GM12878 (cell line): ENCODE results near the gene HSP90AA1. TPM values are rescaled to one million over a fixed set of nuclear protein-coding genes. Genes with fewer than 3 reads are reported as not detected.

Experiments
- ATAC-seq: fragments of 200-7000 bp; cut with Tn5 transposase; 3 replicates; pipeline ENCODE4 v1.9.1; 2020; ENCODE audit warnings: mild to moderate bottlenecking, moderate library complexity
- BruUV-seq: library from RNA; stranded (reverse); fragments of 400-500 nt; replicated peaks from 2 replicates; lab custom pipeline; 2021; lab: Mats Ljungman, UMichigan
- CTCF ChIA-PET: fragments of 300-600 bp; sonication (Branson Sonifier 250); formaldehyde crosslinking; extraction: SDS; loops from one replicate; lab custom pipeline; 2021; ENCODE audit warnings: inconsistent platforms; lab: Yijun Ruan, JAX
- POLR2A ChIA-PET: fragments of 350-600 bp; formaldehyde crosslinking; extraction: SDS; loops from one replicate; lab custom pipeline; 2021; ENCODE audit warnings: inconsistent platforms; lab: Charles Lee
- RAD21 ChIA-PET: fragments of 300-600 bp; sonication (Branson Sonifier 250); formaldehyde crosslinking; loops from one replicate; lab custom pipeline; 2023; ENCODE audit warnings: antibody characterized with exemption; ENCODE audit not compliant: unreplicated experiment; lab: Charles Lee
- SMC1A ChIA-PET: fragments of 300-600 bp; sonication (Branson Sonifier 250); formaldehyde crosslinking; loops from one replicate; lab custom pipeline; 2023; ENCODE audit not compliant: unreplicated experiment, uncharacterized antibody; lab: Charles Lee
- DNase-seq: peaks from one replicate; pipeline ENCODE4 v3.0.0-alpha.2; 2011; ENCODE audit warnings: low read depth, low spot score
- FAIRE-seq: peaks from 3 replicates; lab custom pipeline; 2011; peaks lifted over from hg19 to GRCh38; lab: Jason Lieb, UNC
- H2AFZ ChIP-seq: 2 replicates; pipeline ENCODE4 v1.6.0; 2011; ENCODE audit warnings: low read depth, low read length, control low read depth; ENCODE audit not compliant: control insufficient read depth
- H3K27ac ChIP-seq: 2 replicates; pipeline ENCODE4 v1.5.1; 2011; ENCODE audit warnings: control low read depth; ENCODE audit not compliant: control insufficient read depth, insufficient read depth
- H3K27me3 ChIP-seq, 2 experiments: replicated peaks in 1 of 2; 2 replicates each; pipeline versions ENCODE4 v1.6.0 to v1.6.1; 2011; ENCODE audit warnings: low read length in 1 of 2; ENCODE audit not compliant: control insufficient read depth in 2 of 2, insufficient read depth in 2 of 2
- H3K36me3 ChIP-seq, 2 experiments: 2 replicates each; pipeline ENCODE4 v1.5.1; 2011; ENCODE audit warnings: low read length in 1 of 2; ENCODE audit not compliant: control insufficient read depth in 2 of 2, insufficient read depth in 2 of 2
- H3K4me1 ChIP-seq: 2 replicates; pipeline ENCODE4 v1.6.1; 2011; ENCODE audit warnings: mild to moderate bottlenecking, low read length, moderate library complexity, mixed read lengths; ENCODE audit not compliant: control insufficient read depth, insufficient read depth
- H3K4me2 ChIP-seq: 2 replicates; pipeline ENCODE4 v1.6.0; 2011; ENCODE audit warnings: control low read depth; ENCODE audit not compliant: control insufficient read depth, insufficient read depth
- H3K4me3 ChIP-seq: fragments of 200-600 bp; sonication (generic); 2 replicates; pipeline ENCODE4 v1.5.1; 2016
- H3K79me2 ChIP-seq: 2 replicates; pipeline ENCODE4 v1.6.0; 2011; ENCODE audit warnings: low read length; ENCODE audit not compliant: control insufficient read depth, insufficient read depth
- H3K9ac ChIP-seq: 2 replicates; pipeline ENCODE4 v1.8.0; 2011; ENCODE audit warnings: low read length, control low read depth, mixed read lengths; ENCODE audit not compliant: control insufficient read depth, insufficient read depth
- H3K9me3 ChIP-seq: replicated peaks from 3 replicates; pipeline ENCODE4 v1.5.1; 2011; ENCODE audit warnings: mild to moderate bottlenecking, low read length; ENCODE audit not compliant: control insufficient read depth, insufficient read depth
- H4K20me1 ChIP-seq: 2 replicates; pipeline ENCODE4 v1.6.0; 2011; ENCODE audit not compliant: control insufficient read depth, insufficient read depth
- EED ChIP-seq: sonication (generic); IDR thresholded peaks from 2 replicates; pipeline ENCODE4 v1.6.1; 2016; ENCODE audit warnings: antibody characterized with exemption, low read depth
- ETV6 ChIP-seq, 2 experiments: fragments of 450-650 bp in 1 of 2; IDR thresholded peaks in 1 of 2; conservative IDR thresholded peaks in 1 of 2; 2 replicates each; pipeline ENCODE4 v1.6.1; 2014; ENCODE audit warnings: antibody characterized with exemption in 1 of 2, borderline replicate concordance in 1 of 2, low read depth in 1 of 2, mild to moderate bottlenecking in 1 of 2, moderate library complexity in 1 of 2
- HDAC2 ChIP-seq: fragments of 200-600 bp; sonication (generic); IDR thresholded peaks from 2 replicates; pipeline ENCODE4 v1.6.1; 2017
- HDGF ChIP-seq: fragments of 450-650 bp; IDR thresholded peaks from 2 replicates; pipeline ENCODE4 v1.6.1; 2016; ENCODE audit warnings: antibody characterized with exemption
- IRF4 ChIP-seq: IDR thresholded peaks from 2 replicates; pipeline ENCODE4 v1.6.1; 2011; ENCODE audit warnings: low read depth, low read length
- KAT2A ChIP-seq: conservative IDR thresholded peaks from 2 replicates; pipeline ENCODE4 v1.6.1; 2011; ENCODE audit warnings: low read depth, low read length; ENCODE audit not compliant: control insufficient read depth
- MYC ChIP-seq: IDR thresholded peaks from 2 replicates; pipeline ENCODE4 v1.6.1; 2011; ENCODE audit warnings: mild to moderate bottlenecking, low read length, moderate library complexity, inconsistent platforms; ENCODE audit not compliant: insufficient read depth, insufficient replicate concordance, insufficient read length, severe bottlenecking
- NBN ChIP-seq: fragments of 450-650 bp; IDR thresholded peaks from 2 replicates; pipeline ENCODE4 v1.6.1; 2016
- PML ChIP-seq: IDR thresholded peaks from 2 replicates; pipeline ENCODE4 v1.6.1; 2012; ENCODE audit warnings: low read length, inconsistent platforms
- POU2F2 ChIP-seq: IDR thresholded peaks from 3 replicates; pipeline ENCODE4 v1.6.1; 2011; ENCODE audit warnings: low read depth, mild to moderate bottlenecking, low read length, borderline replicate concordance
- RUNX3 ChIP-seq: IDR thresholded peaks from 2 replicates; pipeline ENCODE4 v1.6.1; 2012; ENCODE audit warnings: low read length, inconsistent platforms
- WGBS: methylation state at CpG from one replicate; pipeline ENCODE4 v1.1.6; 2016; ENCODE audit warnings: low lambda C conversion rate; ENCODE audit not compliant: insufficient replicate concordance, insufficient coverage; ENCODE audit errors: missing lambda C conversion rate; 5-methylcytosine and 5-hydroxymethylcytosine counted together
- in situ Hi-C: fragments of 300-500 bp; cut with MboI; formaldehyde crosslinking; loops from 9 replicates; pipeline ENCODE4 v1.14.3; 2018; ENCODE audit warnings: mixed read lengths
- intact Hi-C: fragments of 100-400 bp; cut with micrococcal nuclease; formaldehyde crosslinking; loops from one replicate; pipeline ENCODE4 v1.14.2; 2022; ENCODE audit not compliant: unreplicated experiment
- polyA plus RNA-seq, 11 experiments: library from polyadenylated mRNA; depleted of rRNA in 4 of 11; unstranded in 6 of 11; stranded (reverse) in 5 of 11; fragments of >200 nt; fragmentation: Nextera tagmentation in 4 of 11; fragmentation: Illumina TruSeq in 1 of 11; extraction: Ambion mirVana in 4 of 11; extraction: Trizol in 1 of 11; gene quantifications; 1 replicate in 1 of 11; 2 replicates in 10 of 11; pipeline versions ENCODE4 v1.2.1 to v1.2.3, GENCODE V29; 2011 to 2016; ENCODE audit warnings: inconsistent platforms in 2 of 11, missing spikeins in 2 of 11, low read depth in 1 of 11
- total RNA-seq, 4 experiments: library from RNA; depleted of rRNA in 3 of 4; stranded (reverse); fragments of >200 nt in 3 of 4; fragmentation: Illumina TruSeq in 1 of 4; extraction: Trizol in 1 of 4; gene quantifications; 2 replicates each; pipeline versions ENCODE4 v1.2.1 to v1.2.3, GENCODE V29; 2013 to 2021
- TF ChIP-seq, protein P1 (sequence below): fragments of 450-650 bp; formaldehyde crosslinking; IDR thresholded peaks from 2 replicates; pipeline ENCODE4 v1.4.0; 2020; ENCODE audit warnings: mild to moderate bottlenecking, moderate library complexity
- TF ChIP-seq, protein P2 (sequence below): IDR thresholded peaks from 2 replicates; pipeline ENCODE4 v1.6.1; 2012; ENCODE audit warnings: improper control_type of control experiment, low read depth, low read length; ENCODE audit not compliant: insufficient replicate concordance

The HSP90AA1 gene
- total and polyA plus RNA-seq, 10 of the 15 experiments (the other 5 are each of a cell fraction or from before 2014, with no cell fraction given): 262 to 1,315 (median 635) TPM

DNA sequence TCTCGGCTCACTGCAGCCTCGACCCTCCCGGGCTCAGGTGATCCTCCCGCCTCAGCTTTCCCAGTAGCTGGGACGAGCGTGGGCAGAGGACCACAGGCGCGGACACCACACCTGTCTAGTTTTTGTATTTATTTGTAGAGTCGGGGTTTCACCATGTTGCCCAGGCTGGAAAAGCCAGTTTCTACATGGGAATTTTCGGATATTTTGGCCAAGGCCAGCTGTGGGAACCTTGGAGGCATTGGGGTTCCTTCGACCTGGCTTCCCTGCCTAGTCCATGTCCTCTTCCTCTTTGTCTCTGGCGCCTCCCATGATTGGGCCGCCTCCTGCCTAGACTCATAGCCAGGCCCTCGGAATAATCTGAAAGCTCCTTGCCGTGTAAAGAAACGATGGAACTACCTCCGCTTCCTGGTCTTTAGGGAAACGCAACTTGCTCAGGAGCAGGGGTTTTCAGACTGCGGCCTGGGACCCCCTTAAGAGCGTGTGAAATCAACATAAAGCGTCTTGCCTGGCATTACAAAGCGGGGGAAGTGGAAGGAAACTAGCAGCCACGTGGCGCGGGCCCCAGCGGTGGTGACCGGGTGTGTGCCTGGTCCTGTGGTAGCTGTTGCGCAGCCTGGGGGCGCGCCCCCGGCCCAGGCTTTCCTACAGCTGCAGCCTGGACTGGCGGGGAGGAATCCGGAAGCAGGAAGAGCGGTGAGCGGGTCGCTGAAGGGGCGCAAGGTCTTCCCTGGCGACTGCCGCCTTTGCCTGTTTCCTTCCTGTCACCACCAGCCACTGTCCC is 1.4 kb upstream of the HSP90AA1 start (continued):
- TF ChIP-seq, protein P1, sequence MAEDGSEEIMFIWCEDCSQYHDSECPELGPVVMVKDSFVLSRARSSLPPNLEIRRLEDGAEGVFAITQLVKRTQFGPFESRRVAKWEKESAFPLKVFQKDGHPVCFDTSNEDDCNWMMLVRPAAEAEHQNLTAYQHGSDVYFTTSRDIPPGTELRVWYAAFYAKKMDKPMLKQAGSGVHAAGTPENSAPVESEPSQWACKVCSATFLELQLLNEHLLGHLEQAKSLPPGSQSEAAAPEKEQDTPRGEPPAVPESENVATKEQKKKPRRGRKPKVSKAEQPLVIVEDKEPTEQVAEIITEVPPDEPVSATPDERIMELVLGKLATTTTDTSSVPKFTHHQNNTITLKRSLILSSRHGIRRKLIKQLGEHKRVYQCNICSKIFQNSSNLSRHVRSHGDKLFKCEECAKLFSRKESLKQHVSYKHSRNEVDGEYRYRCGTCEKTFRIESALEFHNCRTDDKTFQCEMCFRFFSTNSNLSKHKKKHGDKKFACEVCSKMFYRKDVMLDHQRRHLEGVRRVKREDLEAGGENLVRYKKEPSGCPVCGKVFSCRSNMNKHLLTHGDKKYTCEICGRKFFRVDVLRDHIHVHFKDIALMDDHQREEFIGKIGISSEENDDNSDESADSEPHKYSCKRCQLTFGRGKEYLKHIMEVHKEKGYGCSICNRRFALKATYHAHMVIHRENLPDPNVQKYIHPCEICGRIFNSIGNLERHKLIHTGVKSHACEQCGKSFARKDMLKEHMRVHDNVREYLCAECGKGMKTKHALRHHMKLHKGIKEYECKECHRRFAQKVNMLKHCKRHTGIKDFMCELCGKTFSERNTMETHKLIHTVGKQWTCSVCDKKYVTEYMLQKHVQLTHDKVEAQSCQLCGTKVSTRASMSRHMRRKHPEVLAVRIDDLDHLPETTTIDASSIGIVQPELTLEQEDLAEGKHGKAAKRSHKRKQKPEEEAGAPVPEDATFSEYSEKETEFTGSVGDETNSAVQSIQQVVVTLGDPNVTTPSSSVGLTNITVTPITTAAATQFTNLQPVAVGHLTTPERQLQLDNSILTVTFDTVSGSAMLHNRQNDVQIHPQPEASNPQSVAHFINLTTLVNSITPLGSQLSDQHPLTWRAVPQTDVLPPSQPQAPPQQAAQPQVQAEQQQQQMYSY (CRISPR knock-in tag): no peak
- TF ChIP-seq PML (0 out of 2 replicates have a peak, but pooled peaks have one; percentile 24), EED (0 out of 2 replicates have a peak, but pooled peaks have one; percentile 40), HDAC2 (no peak), KAT2A (no peak), POU2F2 (no peak), IRF4 (no peak)

DNA sequence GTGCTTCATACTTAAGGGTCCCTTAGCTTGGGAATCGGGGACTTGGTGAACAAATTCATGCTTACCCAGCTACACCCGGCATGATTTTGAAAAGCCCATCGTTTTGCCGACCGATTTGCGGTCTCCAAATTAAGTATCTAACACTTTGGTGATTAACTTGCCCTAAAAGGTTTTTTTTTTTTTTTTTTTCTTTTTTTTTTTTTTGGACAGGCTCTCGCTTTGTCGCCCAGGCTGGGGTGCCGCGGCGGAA is 843 bp upstream of the HSP90AA1 start:
- Histone ChIP-seq H3K27ac (peak overlapping the region; percentile 95), H3K9ac (peak overlapping the region; percentile 85), H3K27me3 (no peaks in the 10 kb centered on the region), H3K4me1 (peaks cover 9% of the 10 kb centered on the region), H3K4me3 (peak overlapping the region; percentile 98), H3K4me2 (peak overlapping the region; percentile 98), H3K36me3 (peaks cover 9 to 28% of the 10 kb centered on the region in 2 experiments), H3K79me2 (peaks cover 50% of the 10 kb centered on the region), H2AFZ (peak overlapping the region; percentile 83; the same call in 1 of the 2 replicates), H4K20me1 (peaks cover 5% of the 10 kb centered on the region), H3K9me3 (no peaks in the 10 kb centered on the region)
- ATAC-seq: no peak
- CTCF ChIA-PET: interaction anchor here (0.5 to 2.9 kb wide), 4 partner anchors 10 to 229 kb away, joined by 3 to 25 read pairs (median 7); no protein-coding TSS in a partner anchor
- intact Hi-C loops (loop anchor here (1.0 to 5.0 kb wide), 4 partner anchors 52 to 325 kb away; partner anchors contain the start of genes DYNC1H1, PPP2R5C, WDR20 and ZNF839), in situ Hi-C loops (no loop called here)
- no TSS peak for BruUV-seq
- 0% methylated on average over 9 of the region's 11 CpGs for WGBS
- no peak for FAIRE-seq
- no peak for DNase-seq
- POLR2A ChIA-PET: interaction anchor here (0.7 to 1.5 kb wide), 14 partner anchors 9 to 1688 kb away, joined by 3 to 10 read pairs (median 6); partner anchors contain the start of genes EIF5 and WDR20
- SMC1A ChIA-PET: interaction anchor here (0.6 to 1.7 kb wide), 6 partner anchors 9 to 126 kb away, joined by 3 to 5 read pairs (median 3); partner anchors contain the start of gene DYNC1H1
- RAD21 ChIA-PET: interaction anchor here (1.0 to 1.7 kb wide), 4 partner anchors 9 to 226 kb away, joined by 3 to 7 read pairs (median 4); no protein-coding TSS in a partner anchor
- TF ChIP-seq HDGF (0 out of 2 replicates have a peak, but pooled peaks have one; percentile 10), ETV6 (conservative IDR thresholded peaks at IDR 0.05 in 1 of 2, IDR thresholded peaks at IDR 0.05 in 1 of 2; ENCODE audit: borderline replicate concordance in 1 of 2, low read depth in 1 of 2) (no peak), RUNX3 (no peak; the same call in 1 of the 2 replicates), MYC (peak; percentile 67), NBN (peak; percentile 52)
- TF ChIP-seq, protein P2, sequence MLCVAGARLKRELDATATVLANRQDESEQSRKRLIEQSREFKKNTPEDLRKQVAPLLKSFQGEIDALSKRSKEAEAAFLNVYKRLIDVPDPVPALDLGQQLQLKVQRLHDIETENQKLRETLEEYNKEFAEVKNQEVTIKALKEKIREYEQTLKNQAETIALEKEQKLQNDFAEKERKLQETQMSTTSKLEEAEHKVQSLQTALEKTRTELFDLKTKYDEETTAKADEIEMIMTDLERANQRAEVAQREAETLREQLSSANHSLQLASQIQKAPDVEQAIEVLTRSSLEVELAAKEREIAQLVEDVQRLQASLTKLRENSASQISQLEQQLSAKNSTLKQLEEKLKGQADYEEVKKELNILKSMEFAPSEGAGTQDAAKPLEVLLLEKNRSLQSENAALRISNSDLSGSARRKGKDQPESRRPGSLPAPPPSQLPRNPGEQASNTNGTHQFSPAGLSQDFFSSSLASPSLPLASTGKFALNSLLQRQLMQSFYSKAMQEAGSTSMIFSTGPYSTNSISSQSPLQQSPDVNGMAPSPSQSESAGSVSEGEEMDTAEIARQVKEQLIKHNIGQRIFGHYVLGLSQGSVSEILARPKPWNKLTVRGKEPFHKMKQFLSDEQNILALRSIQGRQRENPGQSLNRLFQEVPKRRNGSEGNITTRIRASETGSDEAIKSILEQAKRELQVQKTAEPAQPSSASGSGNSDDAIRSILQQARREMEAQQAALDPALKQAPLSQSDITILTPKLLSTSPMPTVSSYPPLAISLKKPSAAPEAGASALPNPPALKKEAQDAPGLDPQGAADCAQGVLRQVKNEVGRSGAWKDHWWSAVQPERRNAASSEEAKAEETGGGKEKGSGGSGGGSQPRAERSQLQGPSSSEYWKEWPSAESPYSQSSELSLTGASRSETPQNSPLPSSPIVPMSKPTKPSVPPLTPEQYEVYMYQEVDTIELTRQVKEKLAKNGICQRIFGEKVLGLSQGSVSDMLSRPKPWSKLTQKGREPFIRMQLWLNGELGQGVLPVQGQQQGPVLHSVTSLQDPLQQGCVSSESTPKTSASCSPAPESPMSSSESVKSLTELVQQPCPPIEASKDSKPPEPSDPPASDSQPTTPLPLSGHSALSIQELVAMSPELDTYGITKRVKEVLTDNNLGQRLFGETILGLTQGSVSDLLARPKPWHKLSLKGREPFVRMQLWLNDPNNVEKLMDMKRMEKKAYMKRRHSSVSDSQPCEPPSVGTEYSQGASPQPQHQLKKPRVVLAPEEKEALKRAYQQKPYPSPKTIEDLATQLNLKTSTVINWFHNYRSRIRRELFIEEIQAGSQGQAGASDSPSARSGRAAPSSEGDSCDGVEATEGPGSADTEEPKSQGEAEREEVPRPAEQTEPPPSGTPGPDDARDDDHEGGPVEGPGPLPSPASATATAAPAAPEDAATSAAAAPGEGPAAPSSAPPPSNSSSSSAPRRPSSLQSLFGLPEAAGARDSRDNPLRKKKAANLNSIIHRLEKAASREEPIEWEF: no peak
